Hematopoietic multipotent progenitor cell treated with erythropoietin and hydrocortisone succinate and interleukin-3 and kit ligand, for 17 days (in vitro differentiated cells): ENCODE results near the gene ADD2.

Experiments used
- DNase-seq: peaks from one replicate; pipeline ENCODE4 v3.0.0-alpha.2; 2015; ENCODE audit warnings: low spot score

ADD2 gene

DNA sequence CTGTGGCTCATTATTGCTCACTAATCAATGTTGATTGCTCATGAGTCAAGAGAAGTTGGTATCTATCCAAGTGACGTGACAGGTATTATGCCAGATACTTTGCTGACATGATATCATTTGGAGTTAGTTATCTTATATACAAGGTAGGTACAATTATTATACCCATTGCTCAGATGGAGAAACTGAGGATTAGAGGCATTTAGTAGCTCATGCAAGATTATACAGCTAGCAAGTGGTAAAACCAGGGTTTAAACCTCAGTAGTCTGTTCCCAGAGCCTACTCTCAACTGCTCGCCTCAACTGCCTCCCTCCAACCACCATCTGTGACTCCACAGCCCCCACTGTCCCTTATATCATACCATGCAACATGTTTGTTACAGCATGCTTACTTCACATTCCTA, 16.3 kb upstream of the ADD2 start:
- no peak for DNase-seq

DNA sequence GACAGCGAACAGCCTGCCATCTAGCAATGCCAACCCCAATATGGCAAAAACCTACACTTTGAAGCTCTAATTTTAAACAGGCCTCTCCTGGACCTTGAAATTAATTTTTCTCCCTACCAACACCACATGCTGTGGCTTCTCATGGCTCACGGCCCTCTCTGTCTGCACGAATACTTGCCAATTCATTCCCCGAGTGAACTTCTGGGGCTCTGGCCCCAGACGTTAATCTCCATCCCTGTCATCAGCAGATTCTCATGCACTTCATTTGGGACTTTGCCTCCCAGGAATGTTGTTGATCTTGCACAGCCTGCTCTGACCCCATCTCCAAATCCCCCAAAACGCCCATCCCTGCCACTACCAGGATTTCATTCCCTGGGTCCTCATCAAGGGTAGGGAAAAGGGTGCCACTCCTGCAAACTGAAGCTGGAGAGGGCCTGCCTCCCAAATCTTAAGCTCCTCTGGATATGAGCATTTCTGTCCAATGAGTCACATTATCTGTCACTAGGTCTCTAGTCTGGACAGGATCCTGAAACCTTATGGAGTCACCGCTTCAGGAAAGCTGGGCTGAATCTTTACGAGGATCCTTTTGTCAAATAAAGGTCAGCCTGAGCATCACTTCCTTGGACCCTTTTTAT, 12.0 kb upstream of the ADD2 start:
- DNase-seq = no peak

DNA sequence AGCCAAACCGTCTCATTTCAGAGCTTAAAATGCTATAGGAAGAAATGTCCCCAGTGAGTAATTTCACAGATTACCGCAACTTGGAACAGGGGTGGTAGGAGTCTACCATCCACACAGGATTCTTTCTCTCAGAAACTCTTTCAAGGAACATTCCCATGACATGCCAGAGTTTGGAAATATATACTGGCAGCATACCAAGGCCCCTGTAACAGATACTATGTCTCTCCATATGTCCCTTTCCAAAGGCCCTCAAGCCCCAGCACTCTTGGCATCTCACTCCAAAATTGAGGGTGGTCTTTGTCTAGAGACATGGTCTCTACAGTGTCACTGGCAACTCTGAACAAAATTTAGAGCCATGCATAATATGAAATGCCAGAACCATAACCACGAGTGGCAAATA, 11.5 kb upstream of the ADD2 start:
- no peak for DNase-seq

DNA sequence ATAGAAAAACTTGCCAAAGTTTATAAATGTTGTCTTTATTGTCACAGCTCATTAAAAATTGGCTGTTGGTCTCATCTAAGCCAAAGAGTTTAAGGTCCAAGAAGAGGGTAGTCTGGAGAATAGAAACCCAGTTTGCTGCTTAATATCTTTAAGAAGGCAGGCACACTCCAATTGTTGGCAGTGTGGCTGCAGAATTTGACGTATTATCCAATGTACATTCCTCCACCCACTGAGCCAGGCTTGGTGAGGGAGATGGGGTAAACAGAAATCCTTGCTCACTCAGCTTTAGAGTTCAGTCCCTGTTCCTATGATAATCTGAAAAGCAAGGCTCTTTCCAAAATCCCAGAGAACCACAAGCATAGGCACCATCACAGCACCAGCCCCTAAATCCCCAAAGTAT, 10.7 kb upstream of the ADD2 start:
- no peak for DNase-seq

DNA sequence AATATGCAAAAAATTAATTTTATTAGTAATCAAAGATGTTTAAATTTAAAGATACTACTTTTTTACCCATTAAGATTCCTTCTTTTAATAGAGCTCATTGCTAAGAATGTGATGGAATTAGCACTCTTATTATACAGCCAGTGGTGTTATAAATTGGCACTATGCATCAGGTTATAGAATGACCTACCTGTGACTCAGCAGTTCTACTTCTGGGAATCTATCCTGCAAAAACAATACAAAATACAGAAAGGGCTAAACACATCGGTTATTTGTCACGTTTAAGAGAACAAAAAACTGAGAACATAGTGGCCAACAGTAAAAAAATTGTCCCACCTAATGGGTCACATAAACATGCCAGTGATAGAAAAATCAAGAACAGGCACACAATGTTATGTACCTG, 9.4 kb upstream of the ADD2 start:
- DNase-seq = no peak

DNA sequence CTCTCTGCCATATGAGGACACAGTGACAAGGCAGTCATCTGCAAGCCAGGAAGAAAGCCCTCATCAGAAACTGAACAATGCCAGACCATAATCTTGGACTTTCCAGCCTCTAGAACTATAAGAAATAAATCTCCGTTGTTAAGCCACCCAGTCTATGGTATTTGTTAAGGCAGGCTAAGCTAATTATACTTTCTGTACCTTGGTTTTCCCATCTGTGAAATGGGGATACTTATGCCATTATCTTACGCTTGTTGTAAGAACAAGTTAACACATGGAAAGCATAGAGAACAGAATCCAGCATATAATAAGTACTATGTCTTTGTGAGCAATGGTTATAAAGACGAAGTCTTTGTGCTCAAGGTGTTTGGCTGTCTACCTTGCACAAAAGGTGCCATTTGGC, 8.3 kb upstream of the ADD2 start:
- DNase-seq = no peak

DNA sequence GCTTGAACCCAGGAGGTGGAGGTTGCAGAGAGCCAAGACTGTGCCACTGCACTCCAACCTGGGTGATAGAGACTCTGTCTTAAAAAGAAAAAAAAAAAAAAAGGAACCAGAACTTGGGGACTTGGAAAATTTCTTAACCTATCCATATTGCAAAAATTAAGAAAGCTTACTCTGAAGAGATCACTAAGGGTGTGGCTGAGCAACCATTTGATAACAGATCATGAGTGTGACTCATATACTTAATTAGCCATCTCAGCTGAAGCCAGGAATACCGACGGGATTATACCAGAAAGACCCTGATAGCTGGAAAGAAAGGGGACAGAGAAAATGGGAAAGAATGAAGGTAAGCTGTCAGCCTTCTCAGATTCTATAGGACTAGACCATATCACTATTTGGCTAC, 7.1 kb upstream of the ADD2 start:
- DNase-seq = no peak

DNA sequence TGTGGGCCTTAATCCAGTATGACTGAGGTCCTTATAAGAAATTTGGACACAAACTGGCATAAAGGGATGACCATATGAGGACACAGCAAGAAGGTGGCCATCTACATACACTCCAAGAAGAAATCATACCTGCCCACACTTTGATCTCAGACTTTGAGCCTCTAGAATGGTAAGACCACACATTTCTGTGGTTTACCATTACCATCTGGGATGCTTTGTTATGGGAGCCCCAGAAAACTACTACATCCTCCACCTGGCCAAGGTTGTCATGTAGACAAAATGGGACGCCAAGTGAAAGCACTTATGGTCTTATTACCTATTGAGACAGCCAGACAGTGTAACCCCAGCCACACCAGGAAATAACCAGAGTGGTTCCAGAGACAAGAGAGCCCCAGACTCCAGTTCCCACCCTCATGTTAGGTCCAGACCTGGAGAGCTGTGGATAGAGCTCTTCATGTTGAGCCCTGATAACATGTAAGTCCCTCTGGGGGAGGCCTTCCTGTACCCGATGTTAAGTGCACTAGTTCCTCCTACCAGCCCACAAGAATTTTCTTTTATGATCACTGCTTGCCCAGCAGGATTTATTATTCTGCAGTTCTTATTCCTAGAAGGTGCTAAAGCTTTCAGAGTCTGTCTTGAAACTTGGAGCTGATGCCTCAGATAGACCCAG, 4.6 kb upstream of the ADD2 start:
- DNase-seq = no peak

DNA sequence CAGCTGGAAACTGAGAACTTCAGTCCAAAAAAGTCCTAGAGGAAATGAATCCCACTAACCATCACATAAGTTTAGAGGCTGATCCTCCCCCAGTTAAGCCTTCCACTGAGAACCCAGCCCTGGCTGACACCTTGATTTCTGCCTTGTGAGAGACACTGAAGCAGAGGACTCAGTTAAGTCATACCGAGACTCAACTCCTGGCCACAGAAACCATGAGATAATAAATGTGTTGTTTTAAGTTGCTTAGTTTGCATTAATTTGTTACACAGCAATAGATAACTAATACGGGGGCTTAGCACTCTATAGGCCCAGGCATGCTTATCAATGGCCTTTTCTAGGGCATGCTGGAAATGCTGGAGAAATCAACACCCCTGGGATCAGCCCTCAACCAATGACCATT, 3.4 kb upstream of the ADD2 start:
- DNase-seq = no peak

DNA sequence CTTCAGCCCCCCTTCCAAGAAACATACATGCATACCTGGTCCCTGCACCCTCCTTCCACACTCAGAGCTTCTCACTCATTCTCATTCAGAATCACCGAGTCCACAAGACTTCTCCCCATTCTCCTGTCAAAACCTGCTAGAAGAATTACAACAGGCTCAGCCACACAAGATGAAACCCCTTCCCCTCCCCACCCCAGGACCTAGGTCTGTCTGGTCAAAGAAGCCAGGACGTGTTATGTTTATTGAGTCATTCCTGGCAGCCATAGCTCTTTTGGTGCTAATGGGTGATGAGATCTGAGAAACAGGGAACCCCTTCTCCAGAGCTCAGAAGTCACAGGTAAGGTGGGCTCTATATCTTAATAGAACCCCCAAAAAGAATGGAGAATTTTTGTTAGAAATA, 1.4 kb upstream of the ADD2 start:
- DNase-seq = no peak

DNA sequence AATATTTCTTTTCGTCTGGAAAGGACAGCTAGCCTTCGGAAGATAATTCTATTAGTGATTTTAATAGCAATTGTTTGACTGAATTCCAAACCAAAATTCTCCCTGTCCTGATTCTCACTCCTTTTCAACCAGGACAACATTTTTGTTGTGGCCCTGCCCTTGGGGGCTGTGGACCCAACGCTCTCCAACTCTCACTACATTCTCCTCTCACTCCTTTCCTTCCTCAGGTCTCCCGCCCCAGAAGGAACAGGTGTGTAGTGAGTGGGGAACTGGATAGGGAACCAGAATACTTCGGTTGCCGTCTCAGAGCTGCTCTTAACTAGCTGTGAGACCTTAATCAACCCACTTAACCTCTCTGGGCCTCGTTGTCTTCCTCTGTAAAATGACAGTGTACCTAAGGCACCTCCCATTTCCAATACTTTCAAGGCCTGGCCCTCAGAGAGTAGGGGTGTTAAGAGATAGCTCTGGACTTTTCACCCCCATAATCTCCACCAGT, 638 bp upstream of the ADD2 start:
- DNase-seq = no peak

DNA sequence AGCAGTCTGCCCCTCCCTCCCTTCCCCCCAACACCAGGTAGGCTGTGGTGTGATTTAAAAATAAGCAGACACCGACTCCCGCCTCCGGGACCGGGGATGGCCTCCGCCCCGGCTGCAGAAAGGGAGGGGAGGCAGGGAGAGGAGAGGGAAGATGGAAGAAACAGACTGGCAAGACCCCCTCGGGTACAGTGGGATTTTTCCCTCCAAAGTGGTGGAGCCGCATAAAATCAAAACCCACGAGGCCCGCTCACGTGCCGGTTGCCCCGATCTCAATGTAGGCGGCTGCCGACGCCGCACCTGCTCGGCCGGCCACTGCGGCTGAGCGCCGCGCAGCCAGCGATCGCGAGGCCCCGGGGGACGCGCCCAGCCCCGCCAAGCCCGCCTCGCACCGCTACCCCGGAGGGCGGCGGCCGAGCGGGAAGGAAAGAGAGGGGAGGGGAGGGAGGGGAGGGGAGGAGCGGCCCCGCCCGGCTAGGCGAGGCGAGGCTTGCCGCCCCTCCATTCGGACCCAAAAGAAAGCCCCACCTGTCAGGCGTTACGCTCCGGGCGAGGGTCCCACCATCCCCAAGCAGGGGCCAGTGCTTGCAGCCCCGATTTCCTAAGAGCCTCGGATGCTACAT, 811 bp downstream of the ADD2 start:
- DNase-seq = no peak

DNA sequence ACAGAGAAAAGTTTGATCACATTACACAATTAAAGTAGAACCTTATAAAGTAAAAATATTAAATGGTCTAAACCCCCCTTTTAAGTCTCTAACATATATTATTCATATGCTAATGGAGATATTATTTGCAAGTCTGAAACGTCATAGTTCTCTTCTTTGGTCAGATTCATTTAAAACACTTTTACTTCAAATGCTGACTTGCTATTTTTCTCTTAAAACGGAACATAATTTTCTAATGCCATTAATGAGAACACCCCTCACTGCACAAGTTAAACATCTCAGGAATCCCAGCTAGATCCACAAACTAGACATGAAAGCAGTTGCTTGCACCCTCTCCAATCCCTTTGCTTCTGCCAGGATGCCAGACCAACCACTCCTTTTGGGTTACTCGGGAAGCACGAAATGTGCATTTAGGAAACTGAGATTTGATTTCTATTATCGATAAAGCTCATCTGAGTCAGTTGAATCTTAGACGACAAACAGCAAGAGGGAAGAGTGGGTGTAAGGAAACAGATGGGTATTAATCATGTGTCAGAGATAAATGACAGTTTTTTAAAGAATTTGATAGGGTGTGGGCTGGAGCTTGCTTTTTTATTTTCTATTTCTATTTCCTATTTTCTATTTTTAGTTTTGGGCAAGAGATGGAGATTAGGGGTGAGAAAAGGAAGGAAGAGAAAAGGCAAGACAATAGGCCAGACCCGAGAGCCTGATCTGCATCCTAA, 1.5 kb downstream of the ADD2 start:
- no peak for DNase-seq

DNA sequence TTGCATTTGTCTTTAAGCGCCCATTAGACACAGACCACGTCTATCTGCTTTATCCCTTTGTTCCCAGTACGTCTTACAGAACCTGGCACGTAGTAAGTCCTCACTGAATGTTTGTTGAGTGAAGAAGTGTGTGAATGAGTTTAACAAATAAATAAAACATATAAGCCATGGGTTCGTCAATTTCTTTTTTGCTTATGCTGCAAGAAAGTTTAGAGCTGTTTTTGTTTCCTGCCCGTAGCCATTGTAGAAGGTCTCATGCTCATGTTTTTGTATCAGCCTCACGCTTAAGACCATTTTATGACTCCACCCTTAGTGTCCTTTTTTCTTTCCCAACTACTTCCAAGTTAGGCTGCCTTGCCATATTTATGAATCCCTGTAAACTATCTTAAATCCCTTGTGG, 2.5 kb downstream of the ADD2 start:
- no peak for DNase-seq

DNA sequence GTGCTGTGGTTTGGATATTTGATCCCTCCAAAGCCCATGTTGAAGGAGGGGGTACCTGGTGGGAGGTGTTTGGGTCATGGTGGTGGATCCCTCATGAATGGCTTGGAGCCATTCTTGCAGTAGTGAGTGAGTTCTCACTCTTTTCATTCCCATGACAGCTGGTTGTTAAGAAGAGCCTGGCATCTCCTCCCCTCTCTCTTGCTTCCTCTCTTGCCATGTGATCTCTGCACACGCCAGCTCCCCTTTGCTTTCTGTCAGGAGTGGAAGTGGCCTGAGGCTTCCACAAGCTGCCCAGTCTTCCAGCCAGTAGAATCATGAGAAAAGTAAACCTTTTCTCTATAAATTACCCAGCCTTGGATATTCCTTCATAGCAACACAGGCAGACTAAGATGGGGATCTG, 8.6 kb downstream of the ADD2 start:
- DNase-seq = no peak

DNA sequence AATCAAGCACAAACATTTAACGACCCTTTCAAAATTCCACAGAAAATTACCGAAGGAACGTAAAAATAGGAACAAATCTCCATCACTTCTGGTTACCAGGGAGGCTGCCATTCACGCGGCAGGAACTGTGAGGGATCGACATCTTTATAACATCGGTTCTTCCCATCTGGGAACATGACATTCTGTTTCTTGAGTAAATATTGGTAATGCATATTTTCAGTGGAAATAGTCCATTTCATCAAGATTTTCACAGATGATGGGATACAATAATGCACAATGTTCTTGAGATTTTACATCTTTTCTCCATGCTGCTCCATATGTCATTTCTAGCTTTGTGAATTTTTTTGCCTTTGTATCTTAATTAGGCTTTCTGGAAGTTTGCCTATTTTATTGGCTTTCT, 10.0 kb downstream of the ADD2 start:
- no peak for DNase-seq

DNA sequence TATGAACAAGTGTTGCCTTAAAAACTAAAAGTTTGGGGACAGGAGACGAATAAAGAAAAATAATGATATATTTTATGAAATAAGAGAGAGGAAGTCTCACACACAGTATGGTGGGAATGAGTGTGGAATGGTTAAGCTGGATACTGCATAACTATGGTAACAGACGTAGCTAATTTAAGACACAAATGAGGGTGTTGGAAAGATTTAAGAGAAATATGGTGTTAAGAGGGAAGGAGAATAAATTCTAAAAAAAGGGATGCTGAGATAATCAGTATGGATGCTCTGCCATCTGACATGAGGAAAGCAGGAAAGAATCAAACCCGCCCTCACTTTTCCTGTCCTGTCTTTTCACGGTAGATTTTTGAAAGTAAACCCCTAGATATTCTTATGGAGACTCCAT, 10.6 kb downstream of the ADD2 start:
- no peak for DNase-seq

DNA sequence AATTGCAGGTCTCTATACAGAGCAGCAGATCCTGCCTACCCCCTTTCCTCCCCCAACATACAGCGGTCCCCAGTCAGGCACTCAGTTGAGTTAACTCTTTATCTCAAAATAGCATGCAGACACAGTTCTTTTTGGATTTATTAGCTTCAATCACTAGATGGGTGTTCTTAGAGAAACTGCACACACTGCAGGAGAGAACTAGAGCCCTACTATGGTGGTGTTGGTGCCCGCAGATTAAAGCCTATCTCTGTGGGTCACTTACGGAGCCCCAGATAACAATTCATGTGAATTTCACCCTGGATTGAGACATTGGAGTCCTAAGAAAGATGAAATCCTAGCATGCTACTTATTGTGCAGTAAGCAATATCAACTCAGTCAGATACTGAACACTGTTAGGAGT, 11.9 kb downstream of the ADD2 start:
- no peak for DNase-seq

DNA sequence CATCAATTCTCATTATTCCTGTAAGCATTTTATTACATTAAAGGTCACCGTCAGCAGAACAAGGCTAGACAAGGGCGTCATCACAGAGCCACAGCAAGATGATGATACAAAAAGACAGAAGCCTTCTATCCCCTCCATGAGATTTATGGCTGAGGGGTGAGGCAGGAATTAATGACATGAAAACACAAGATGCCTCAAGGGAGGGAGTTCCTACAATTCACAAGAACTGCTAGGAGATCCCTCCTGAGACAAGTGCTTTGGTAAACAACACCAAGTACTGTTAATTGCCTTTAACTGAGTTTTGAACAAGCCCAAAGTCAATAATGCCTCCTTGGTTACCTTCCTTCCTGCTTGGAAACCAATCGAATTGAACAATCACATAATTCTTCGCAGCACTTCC, 14.1 kb downstream of the ADD2 start:
- DNase-seq = no peak

DNA sequence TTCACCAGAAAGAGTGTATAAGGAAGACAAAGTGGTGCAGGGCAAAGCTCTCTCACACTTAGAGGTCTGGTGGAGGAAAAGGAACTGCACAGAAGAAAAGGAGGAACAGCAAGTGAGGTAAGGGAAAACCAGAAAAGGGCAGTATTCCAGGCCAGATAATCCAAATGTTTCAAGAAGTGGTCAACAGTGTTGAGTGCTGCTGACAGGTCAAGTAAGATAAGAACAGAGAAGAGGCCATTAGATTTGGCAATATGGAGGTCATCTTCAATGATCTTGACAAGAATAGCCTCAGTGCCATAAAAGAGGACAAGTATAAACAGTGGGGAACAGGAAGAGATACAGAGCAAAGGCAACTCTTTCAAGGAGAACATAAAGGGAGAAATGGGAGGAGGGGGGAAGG, 15.0 kb downstream of the ADD2 start:
- no peak for DNase-seq

DNA sequence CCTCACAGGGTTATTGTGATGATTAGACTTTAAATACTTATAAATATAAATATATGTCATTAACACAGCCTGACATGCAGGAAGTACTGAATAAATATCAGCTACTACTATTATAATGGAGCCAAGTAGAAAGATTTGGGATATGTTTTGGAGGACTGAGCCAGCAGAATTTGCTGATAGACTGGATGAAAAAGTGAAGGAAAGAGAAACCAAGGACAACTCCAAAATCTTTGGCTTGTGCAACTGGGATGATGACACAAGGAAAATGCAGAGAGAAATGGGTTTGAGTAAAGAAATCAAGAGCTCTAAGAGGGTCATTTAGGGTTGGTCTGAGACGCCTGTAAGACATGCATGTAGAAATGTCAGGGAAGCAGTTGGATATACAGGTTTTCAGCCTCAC, 15.6 kb downstream of the ADD2 start:
- no peak for DNase-seq

DNA sequence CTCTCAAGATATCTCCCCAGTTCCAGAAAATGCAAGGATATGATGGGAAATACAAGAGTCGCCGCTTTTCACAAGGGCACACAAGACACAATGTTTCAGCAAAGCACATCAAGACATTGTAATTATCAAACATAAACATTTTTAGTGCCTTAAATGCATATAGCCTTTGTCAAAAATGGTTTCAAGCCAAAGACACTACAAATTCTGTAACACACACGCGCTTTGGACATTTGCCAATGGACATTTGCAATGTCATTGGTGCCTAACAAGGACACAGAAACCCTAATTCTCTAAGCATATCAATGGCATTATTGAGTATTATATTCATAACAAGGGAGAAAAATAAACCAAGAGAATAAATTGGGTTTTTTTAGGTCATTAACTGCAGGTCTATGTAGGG, 16.1 kb downstream of the ADD2 start:
- DNase-seq = peak; percentile 56

DNA sequence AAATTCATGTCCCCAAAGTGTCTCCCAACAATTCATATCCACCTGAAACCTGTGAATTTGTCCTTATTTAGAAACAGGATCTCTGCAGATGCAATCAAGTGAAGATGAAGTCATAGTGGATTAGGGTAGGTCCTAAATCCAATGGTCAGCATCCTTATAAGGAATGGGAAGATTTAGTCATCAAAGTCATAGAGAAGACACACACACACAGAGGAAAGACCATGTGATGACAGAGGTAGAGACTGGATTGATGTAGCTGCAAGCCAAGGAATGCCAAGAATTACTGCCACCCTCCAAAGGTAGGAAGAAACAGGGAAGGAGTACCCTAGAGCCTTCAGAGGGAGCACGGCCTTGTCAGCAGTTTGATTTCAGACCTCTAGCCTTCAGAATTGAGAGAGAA, 17.7 kb downstream of the ADD2 start:
- no peak for DNase-seq
